Testis (tissue), 3 donors: Measurements from ENCODE around the gene SHROOM2. TPM values are rescaled to one million over a fixed set of nuclear protein-coding genes. Genes with fewer than 3 reads are reported as not detected.
A peak's percentile ranks its signal among the peaks of the same experiment; 100 is the strongest.

Source experiments
- DNase-seq: peaks from one replicate; pipeline ENCODE4 v3.0.0-alpha.2; 2019
- H3K27ac ChIP-seq, 2 donors: fragments of 200-600 bp; sonication (generic); one replicate each; pipeline ENCODE4 v1.5.1; 2019
- H3K27me3 ChIP-seq: fragments of 200-600 bp; sonication (generic); one replicate; pipeline ENCODE4 v1.5.1; 2019
- H3K36me3 ChIP-seq: fragments of 200-600 bp; sonication (generic); one replicate; pipeline ENCODE4 v1.5.1; 2017; ENCODE audit warnings: low read depth; ENCODE audit errors: missing control alignments
- H3K4me1 ChIP-seq: fragments of 200-600 bp; sonication (generic); one replicate; pipeline ENCODE4 v1.5.1; 2019
- H3K4me3 ChIP-seq, 2 donors: fragments of 200-600 bp; sonication (generic); one replicate each; pipeline ENCODE4 v1.5.1; 2017 to 2019
- H3K9me3 ChIP-seq: fragments of 200-600 bp; sonication (generic); one replicate; pipeline ENCODE4 v1.5.1; 2017
- CTCF ChIP-seq, 3 experiments: fragments of 450-650 bp in 2 of 3; fragments of 200-600 bp in 1 of 3; sonication (generic) in 1 of 3; IDR thresholded peaks; one replicate each; pipeline ENCODE4 v1.5.1; 2016 to 2019; ENCODE audit warnings: antibody characterized with exemption in 3 of 3, mild to moderate bottlenecking in 2 of 3, moderate library complexity in 1 of 3
- POLR2A ChIP-seq: fragments of 450-650 bp; IDR thresholded peaks from one replicate; pipeline ENCODE4 v1.6.1; 2017; ENCODE audit warnings: antibody characterized with exemption, mild to moderate bottlenecking, moderate library complexity
- WGBS, 2 donors: methylation state at CpG; one replicate each; pipeline ENCODE4 v1.1.5; 2018; 5-methylcytosine and 5-hydroxymethylcytosine counted together
- intact Hi-C: fragments of 100-400 bp; cut with DNase I; formaldehyde crosslinking; loops from one replicate; pipeline ENCODE4 v1.15.1; 2023; ENCODE audit warnings: low total_unique reads
- polyA plus RNA-seq: library from polyadenylated mRNA; stranded (reverse); fragments of 350-450 nt; fragmentation: Illumina TruSeq; extraction: RNeasy Lipid Tissue Mini Kit (QIAGEN cat#74804); gene quantifications from one replicate; pipeline ENCODE4 v1.2.3, GENCODE V29; 2014; ENCODE audit warnings: low read depth, low replicate concordance; ENCODE audit not compliant: insufficient read depth
- total RNA-seq, 2 donors: library from RNA; depleted of rRNA; stranded (reverse); fragments of >200 nt; gene quantifications; one replicate each; pipeline ENCODE4 v1.2.3, GENCODE V29; 2016

Gene SHROOM2
- total and polyA plus RNA-seq, 3 donors from 2014 or later: 8.2 to 46.0 (median 22.1) TPM

DNA sequence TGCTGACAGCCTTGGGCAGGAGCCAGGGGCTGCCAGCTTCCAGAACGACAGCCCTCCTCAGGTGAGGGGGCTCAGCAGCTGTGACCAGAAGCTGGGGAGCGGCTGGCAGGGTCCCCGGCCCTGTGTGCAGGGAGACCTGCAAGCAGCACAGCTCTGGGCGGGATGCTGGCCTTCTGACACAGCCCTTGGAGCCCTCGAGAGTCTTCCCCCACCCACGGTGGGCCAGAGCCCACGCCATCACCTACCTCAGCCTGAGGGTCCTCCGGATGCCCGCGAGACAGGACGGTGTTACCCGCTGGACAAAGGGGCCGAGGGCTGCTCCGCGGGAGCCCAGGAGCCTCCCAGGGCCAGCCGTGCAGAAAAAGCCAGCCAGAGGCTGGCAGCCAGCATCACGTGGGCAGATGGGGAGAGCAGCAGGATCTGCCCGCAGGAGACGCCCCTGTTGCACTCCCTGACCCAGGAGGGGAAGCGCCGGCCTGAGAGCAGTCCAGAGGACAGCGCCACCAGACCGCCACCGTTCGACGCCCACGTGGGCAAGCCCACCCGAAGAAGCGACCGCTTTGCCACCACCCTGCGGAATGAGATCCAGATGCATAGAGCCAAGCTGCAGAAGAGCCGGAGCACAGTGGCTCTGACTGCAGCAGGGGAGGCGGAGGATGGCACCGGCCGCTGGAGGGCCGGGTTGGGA lies 109.1 kb downstream of the SHROOM2 start:
- Histone ChIP-seq H3K9me3 (no peaks in the 10 kb centered on the region), H3K4me1 (no peaks in the 10 kb centered on the region), H3K4me3 (peak overlapping the region in 1 of 2 donors; percentile 34), H3K36me3 (no peaks in the 10 kb centered on the region), H3K27ac (no peak overlapping the region), H3K27me3 (no peaks in the 10 kb centered on the region)
- intact Hi-C loops: no loop called here
- no peak for TF ChIP-seq POLR2A
- no peak for TF ChIP-seq CTCF (IDR thresholded peaks at IDR 0.05)
- WGBS, 2 donors: 83% methylated on average over 25 of the region's 36 CpGs; no CpG with 5 or more reads in 1 of the 2 donors
- no peak for DNase-seq

GRCh38 chrX:9897761-9898161 lies 111.5 kb downstream of the SHROOM2 start:
- Histone ChIP-seq H3K9me3 (no peaks in the 10 kb centered on the region), H3K27ac (no peak overlapping the region), H3K4me1 (no peaks in the 10 kb centered on the region), H3K4me3 (peak overlapping the region in 1 of 2 donors; percentile 34), H3K27me3 (no peaks in the 10 kb centered on the region), H3K36me3 (no peaks in the 10 kb centered on the region)
- intact Hi-C loops: no loop called here
- 50 to 61% methylated on average over 3 to 6 of the region's 6 CpGs for WGBS, 2 donors
- TF ChIP-seq POLR2A (no peak), CTCF (IDR thresholded peaks at IDR 0.05) (no peak)
- no peak for DNase-seq

DNA sequence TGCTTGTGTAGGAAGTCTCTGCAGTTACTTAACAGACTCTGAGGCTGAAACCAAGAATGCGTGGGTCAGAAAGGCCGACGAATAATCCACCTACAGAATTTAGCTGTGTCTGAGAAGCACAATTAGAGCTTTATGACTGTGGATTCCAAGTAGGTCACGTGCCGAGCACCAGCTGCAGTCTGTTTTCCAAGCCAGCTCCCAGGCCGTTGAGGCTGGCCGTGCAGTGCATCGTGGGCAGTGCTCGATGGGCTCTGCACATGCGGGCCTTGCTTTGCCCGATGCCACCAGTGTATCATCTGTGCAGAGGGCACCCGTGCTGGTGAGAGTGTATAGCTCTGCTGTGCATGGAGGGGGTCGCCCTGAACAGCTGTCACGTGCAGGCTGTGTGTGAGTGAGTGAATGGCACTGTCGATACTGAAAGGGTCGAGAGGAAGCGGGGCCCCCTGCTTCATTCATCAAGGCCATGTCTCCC lies 113.4 kb downstream of the SHROOM2 start:
- peak; percentile 81 for DNase-seq
- H3K4me1 ChIP-seq: no peaks in the 10 kb centered on the region
- TF ChIP-seq POLR2A: no peak
- no peak for TF ChIP-seq CTCF (IDR thresholded peaks at IDR 0.05)
- H3K36me3 ChIP-seq: no peaks in the 10 kb centered on the region
- no peak overlapping the region for H3K4me3 ChIP-seq
- H3K27me3 ChIP-seq: no peaks in the 10 kb centered on the region
- no peak overlapping the region for H3K27ac ChIP-seq
- no peaks in the 10 kb centered on the region for H3K9me3 ChIP-seq
- WGBS, 2 donors: 14 to 39% methylated on average over 3 to 11 of the region's 17 CpGs
- intact Hi-C loops: no loop called here

DNA sequence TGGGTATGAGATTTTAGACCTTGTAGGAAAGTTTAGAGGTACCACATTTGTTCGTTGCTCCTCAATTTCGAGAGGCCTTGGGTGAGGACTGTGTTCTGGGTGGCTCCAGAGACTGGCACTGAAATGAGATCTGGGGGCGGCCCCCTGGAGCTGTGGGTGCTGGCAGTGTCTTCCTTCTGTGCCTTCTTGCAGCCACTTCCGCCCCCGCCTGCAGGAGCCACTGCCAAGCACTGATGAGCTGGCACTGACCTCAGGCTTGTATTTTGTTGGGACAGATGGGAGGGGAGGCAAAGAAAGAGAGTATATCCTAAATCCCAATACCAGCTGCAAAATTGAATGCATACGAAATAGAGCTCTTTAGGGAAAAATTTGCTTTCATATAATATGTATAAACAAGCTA lies 116.4 kb downstream of the SHROOM2 start:
- WGBS, 2 donors: 42 to 69% methylated on average over 4 to 6 of the region's 6 CpGs

More for the DNA sequence above, 116.4 kb downstream of the SHROOM2 start:
- Histone ChIP-seq H3K27ac (no peak overlapping the region), H3K27me3 (no peaks in the 10 kb centered on the region), H3K4me3 (no peak overlapping the region), H3K9me3 (no peaks in the 10 kb centered on the region), H3K4me1 (no peaks in the 10 kb centered on the region), H3K36me3 (no peaks in the 10 kb centered on the region)
- peak; percentile 63 for DNase-seq
- no peak for TF ChIP-seq CTCF (IDR thresholded peaks at IDR 0.05)
- TF ChIP-seq POLR2A: no peak
- intact Hi-C loops: no loop called here
